Measurements from ENCODE around the gene YY1.
A peak's percentile ranks its signal among the peaks of the same experiment; 100 is the strongest.

Gene YY1

GRCh38 chr14:100211366-100211765 is 27.6 kb upstream of the YY1 start:
- no peak for TF ChIP-seq CTCF (IDR thresholded peaks at IDR 0.05; ENCODE audit: low read depth, low read length, missing control alignments)
- H3K4me3 ChIP-seq (ENCODE audit: low read depth, low read length): no peak overlapping the region
- DNase-seq (ENCODE audit: low read depth): no peak

- no peak for TF ChIP-seq CTCF (IDR thresholded peaks at IDR 0.05; ENCODE audit: low read depth, low read length, missing control alignments)
- DNase-seq (ENCODE audit: low read depth): no peak
- H3K4me3 ChIP-seq (ENCODE audit: low read depth, low read length): no peak overlapping the region
These were observed 27.1 kb upstream of the YY1 start for GRCh38 chr14:100211893-100212292.

- no peak for DNase-seq (ENCODE audit: low read depth)
- TF ChIP-seq CTCF (IDR thresholded peaks at IDR 0.05; ENCODE audit: low read depth, low read length, missing control alignments): no peak
- H3K4me3 ChIP-seq (ENCODE audit: low read depth, low read length): no peak overlapping the region
These were observed 26.2 kb upstream of the YY1 start for GRCh38 chr14:100212476-100213333.

GRCh38 chr14:100213587-100213955 is 25.4 kb upstream of the YY1 start:
- peak overlapping the region; percentile 84 for H3K4me3 ChIP-seq (ENCODE audit: low read depth, low read length)
- no peak for TF ChIP-seq CTCF (IDR thresholded peaks at IDR 0.05; ENCODE audit: low read depth, low read length, missing control alignments)
- DNase-seq (ENCODE audit: low read depth): no peak

- TF ChIP-seq CTCF (IDR thresholded peaks at IDR 0.05; ENCODE audit: low read depth, low read length, missing control alignments): no peak
- H3K4me3 ChIP-seq (ENCODE audit: low read depth, low read length): peak overlapping the region; percentile 84
- peak; percentile 46 for DNase-seq (ENCODE audit: low read depth)
These were observed 24.8 kb upstream of the YY1 start for GRCh38 chr14:100213956-100214769.

- no peak for DNase-seq (ENCODE audit: low read depth)
- no peak for TF ChIP-seq CTCF (IDR thresholded peaks at IDR 0.05; ENCODE audit: low read depth, low read length, missing control alignments)
- peak overlapping the region; percentile 48 for H3K4me3 ChIP-seq (ENCODE audit: low read depth, low read length)
These were observed 24.2 kb upstream of the YY1 start for GRCh38 chr14:100214770-100215083.
